Activated naive CD8-positive, alpha-beta T cell (primary cell): Measurements from ENCODE around the gene SH2B2.

ENCODE experiments used
- H3K27ac Mint-ChIP-seq: one replicate; pipeline ENCODE4 v1.8.0; 2021; ENCODE audit warnings: mixed read lengths
- H3K27me3 Mint-ChIP-seq: one replicate; pipeline ENCODE4 v1.8.0; 2021; ENCODE audit warnings: mixed read lengths
- H3K36me3 Mint-ChIP-seq: one replicate; pipeline ENCODE4 v1.8.0; 2021; ENCODE audit warnings: mixed read lengths
- H3K4me1 Mint-ChIP-seq: one replicate; pipeline ENCODE4 v1.8.0; 2021; ENCODE audit warnings: low read depth, mixed read lengths
- H3K4me3 Mint-ChIP-seq: one replicate; pipeline ENCODE4 v1.8.0; 2021; ENCODE audit warnings: mild to moderate bottlenecking, mixed read lengths
- H3K9me3 Mint-ChIP-seq: one replicate; pipeline ENCODE4 v1.8.0; 2021; ENCODE audit warnings: low read depth, mixed read lengths

Gene SH2B2

DNA sequence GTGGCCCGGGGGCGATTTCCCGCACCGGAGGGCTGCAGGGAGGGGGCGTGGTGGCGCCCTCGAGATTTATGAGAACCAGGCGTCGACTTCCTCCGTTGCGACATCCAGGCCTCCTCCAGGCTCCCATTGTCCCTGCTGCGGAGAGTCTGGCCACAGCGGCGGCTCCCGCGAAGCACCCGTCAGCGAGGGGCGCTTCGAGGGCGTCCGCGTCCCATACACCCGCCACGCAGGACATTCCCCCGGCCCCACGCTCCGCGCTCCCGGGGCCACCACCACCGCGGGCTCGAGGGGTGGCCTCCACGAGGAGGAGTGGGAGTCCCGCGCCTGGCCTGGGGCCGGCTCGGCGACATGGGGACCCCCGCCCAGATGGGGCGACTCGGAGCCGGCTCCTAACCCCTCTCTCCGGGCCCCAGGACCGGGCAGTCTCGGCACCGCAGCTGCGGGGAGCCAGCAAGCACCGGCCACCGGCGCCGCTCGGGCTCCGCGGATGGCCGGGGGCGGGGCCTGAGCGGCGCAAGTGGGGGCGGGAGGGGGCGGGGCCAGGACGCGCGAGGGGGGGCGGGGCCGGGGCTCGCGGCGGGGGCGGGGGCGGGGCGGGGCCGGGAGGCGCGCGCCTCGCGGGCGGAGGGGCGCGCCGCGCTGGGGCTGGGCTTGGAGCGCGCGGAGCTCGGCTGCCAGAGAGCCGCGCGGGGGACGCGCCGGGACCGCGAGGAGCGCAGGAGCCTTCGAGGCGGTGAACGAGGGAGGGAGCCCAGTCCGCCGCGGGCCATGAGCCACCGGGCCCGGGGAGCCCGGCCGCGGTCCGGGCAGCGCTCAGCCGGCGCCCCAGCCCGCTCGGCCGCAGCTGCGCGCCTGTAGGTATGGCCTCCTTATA is at the start of gene SH2B2:
SH2B2 (plus strand) TSS at position 632 of the 874 bp plus-strand sequence. CDS start 13,683 bp downstream, outside the sequence.
- Mint-ChIP-seq H3K9me3 (no peaks in the 10 kb centered on the region), H3K4me3 (peak within 1 kb of the TSS; percentile 68), H3K27ac (no peak within 1 kb of the TSS), H3K27me3 (no peaks in the 10 kb centered on the region), H3K36me3 (no peaks in the 10 kb centered on the region), H3K4me1 (peaks cover 29% of the 10 kb centered on the region)

DNA sequence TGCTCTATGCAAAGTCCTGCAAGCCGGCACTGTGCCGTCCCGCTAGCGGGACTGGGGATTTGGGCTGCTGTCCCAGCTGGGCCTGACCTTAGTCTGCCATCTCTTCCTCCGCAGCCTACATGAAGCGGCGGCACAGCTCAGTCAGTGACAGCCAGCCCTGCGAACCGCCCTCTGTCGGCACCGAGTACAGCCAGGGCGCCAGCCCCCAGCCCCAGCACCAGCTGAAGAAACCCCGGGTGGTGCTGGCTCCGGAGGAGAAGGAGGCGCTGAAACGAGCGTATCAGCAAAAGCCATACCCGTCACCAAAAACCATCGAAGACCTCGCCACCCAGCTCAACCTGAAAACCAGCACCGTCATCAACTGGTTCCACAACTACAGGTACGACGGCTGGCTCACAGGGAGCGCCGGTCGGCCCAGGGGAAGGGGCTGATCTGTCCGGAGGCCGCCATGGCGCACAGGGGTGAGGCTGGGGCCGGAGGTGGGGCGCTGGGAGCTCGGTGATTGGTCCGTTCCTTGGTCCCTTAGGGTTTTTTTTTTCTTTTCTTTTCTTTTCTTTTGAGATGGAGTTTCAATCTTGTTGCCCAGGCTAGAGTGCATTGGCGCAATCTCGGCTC is 47.4 kb upstream of the SH2B2 start:
- H3K27ac Mint-ChIP-seq: no peak overlapping the region
- no peaks in the 10 kb centered on the region for H3K27me3 Mint-ChIP-seq
- no peaks in the 10 kb centered on the region for H3K9me3 Mint-ChIP-seq
- no peaks in the 10 kb centered on the region for H3K36me3 Mint-ChIP-seq
- no peak overlapping the region for H3K4me3 Mint-ChIP-seq
- no peaks in the 10 kb centered on the region for H3K4me1 Mint-ChIP-seq

DNA sequence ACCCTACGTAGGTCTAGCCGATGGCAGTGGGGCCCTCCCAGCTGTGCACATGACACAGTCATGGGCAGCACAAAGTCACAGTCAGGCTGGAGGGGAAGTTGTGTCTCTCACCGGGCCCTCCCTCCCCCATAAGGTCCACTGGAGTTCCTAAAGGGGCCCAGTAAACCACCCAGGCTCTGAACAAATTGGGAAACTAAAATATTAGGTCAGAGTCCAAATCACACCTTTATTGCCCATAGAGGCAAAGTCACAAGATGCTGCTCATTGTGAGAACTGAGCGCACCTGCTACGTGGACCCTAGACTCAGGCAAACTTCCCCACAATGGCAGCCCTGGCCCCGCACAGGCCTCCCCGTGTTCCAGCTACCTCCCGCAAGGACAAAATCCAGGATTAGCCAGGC is 45.2 kb upstream of the SH2B2 start:
- Mint-ChIP-seq H3K27me3 (no peaks in the 10 kb centered on the region), H3K36me3 (no peaks in the 10 kb centered on the region), H3K4me3 (no peak overlapping the region), H3K27ac (no peak overlapping the region), H3K9me3 (no peaks in the 10 kb centered on the region), H3K4me1 (no peaks in the 10 kb centered on the region)

DNA sequence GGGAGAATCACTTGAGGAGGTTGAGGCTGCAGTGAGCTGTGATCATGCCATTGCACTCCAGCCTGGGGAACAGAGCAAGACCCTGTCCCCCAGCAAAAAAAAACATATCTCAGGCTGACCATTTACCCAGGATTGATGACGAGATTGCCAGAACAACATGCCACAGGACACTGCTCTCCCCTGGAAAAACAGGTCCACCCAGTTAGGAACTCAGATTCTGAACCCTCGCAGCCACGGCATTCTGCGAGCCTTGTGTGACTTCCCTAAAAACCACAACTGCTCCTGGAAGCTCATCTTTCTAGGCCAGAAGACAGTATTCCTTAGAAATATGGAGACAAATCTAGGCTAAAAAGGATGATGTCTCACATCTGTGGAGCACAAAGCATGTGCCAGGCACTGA is 42.1 kb upstream of the SH2B2 start:
- H3K4me1 Mint-ChIP-seq: no peaks in the 10 kb centered on the region
- no peak overlapping the region for H3K27ac Mint-ChIP-seq
- H3K4me3 Mint-ChIP-seq: no peak overlapping the region
- no peaks in the 10 kb centered on the region for H3K27me3 Mint-ChIP-seq
- no peaks in the 10 kb centered on the region for H3K9me3 Mint-ChIP-seq
- H3K36me3 Mint-ChIP-seq: no peaks in the 10 kb centered on the region

DNA sequence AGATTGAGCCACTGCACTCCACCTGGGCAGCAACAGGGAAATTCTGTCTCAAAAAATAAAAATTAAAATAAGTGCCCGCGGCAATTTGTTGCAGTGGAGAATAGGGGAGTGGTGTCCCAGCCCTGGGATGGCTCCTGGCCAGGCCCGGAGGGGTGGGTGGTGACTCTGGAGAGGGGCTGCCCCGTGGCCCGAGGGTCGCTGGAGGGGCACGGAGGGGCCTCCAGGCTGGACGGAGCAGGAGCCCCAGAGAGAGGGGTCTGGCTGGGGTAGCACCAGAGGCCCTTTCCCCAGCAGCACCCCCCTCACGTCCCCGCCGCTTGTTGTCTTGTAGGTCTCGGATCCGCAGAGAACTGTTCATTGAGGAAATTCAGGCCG is 38.6 kb upstream of the SH2B2 start:
- Mint-ChIP-seq H3K4me1 (no peaks in the 10 kb centered on the region), H3K27me3 (no peaks in the 10 kb centered on the region), H3K9me3 (no peaks in the 10 kb centered on the region), H3K4me3 (no peak overlapping the region), H3K27ac (no peak overlapping the region), H3K36me3 (no peaks in the 10 kb centered on the region)

DNA sequence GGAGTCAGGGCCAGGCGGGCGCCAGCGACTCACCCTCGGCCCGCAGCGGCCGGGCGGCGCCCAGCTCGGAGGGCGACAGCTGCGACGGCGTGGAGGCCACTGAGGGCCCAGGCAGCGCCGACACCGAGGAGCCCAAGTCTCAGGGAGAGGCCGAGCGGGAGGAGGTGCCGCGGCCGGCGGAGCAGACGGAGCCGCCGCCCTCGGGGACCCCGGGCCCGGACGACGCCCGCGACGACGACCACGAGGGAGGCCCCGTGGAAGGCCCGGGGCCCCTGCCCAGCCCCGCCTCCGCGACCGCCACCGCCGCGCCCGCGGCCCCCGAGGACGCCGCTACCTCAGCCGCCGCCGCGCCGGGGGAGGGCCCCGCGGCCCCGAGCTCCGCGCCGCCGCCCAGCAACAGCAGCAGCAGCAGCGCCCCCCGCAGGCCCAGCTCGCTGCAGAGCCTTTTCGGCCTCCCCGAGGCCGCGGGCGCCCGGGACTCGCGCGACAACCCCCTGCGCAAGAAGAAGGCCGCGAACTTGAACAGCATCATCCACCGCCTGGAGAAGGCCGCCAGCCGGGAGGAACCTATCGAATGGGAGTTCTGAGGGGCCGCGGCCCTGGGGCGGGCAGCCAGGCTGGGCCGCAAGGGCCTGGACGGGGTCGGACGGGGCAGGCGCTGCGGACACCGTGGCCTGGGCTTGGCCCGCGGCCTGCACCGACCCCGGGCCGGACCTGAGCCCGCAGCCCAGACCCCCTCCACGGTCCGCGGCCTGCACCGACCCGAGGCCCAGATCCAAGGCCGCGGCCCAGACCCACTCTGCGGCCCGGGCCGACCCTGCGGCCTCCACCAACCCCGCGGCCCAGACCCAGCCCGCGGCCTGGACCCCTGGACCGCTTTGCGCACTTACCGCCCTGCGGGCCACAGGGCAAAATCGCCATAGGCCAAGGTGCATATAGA is 37.9 kb upstream of the SH2B2 start:
- Mint-ChIP-seq H3K4me3 (no peak overlapping the region), H3K4me1 (no peaks in the 10 kb centered on the region), H3K36me3 (no peaks in the 10 kb centered on the region), H3K27ac (no peak overlapping the region), H3K27me3 (no peaks in the 10 kb centered on the region), H3K9me3 (no peaks in the 10 kb centered on the region)

DNA sequence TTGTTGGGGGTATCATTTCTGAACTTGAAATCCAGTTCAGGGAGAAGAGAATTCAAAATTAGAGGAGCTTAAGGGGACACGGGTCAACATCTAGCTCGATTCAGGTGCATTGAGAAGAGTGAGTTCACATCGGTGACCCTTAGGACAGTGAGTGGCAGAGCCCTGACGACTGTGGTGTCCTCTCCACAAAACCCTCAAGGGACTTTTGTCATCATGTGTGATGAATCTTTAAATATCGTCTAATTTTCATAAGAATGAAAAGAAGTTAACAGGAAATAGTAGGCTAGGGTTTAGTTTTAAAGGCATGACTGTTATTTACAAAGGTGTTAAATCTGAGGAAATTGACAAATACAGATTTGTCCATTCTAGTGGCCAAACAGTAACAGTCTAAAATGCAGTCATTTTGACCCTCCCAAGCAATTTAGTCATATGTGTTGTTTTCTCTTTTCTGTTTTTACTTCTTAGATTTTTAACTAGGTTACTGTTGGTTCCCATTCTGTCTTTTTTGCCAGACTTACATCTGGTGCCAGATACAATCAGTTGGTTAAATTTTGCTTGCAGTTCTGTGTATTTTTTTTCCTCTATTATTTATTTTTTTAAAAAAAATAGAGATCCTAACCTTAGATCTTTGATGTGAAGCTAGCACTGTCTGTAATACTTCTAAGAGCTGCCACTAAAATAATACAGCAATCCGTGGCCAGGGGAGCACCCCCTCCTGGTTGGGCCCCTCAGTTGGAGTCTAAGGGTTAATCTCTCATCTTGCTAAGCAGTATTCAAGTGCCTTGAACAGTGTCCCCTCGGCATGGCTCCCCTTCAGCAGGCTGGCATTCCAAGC is 34.9 kb upstream of the SH2B2 start:
- H3K27me3 Mint-ChIP-seq: no peaks in the 10 kb centered on the region
- H3K36me3 Mint-ChIP-seq: no peaks in the 10 kb centered on the region
- no peaks in the 10 kb centered on the region for H3K9me3 Mint-ChIP-seq
- no peak overlapping the region for H3K4me3 Mint-ChIP-seq
- no peaks in the 10 kb centered on the region for H3K4me1 Mint-ChIP-seq
- H3K27ac Mint-ChIP-seq: no peak overlapping the region

DNA sequence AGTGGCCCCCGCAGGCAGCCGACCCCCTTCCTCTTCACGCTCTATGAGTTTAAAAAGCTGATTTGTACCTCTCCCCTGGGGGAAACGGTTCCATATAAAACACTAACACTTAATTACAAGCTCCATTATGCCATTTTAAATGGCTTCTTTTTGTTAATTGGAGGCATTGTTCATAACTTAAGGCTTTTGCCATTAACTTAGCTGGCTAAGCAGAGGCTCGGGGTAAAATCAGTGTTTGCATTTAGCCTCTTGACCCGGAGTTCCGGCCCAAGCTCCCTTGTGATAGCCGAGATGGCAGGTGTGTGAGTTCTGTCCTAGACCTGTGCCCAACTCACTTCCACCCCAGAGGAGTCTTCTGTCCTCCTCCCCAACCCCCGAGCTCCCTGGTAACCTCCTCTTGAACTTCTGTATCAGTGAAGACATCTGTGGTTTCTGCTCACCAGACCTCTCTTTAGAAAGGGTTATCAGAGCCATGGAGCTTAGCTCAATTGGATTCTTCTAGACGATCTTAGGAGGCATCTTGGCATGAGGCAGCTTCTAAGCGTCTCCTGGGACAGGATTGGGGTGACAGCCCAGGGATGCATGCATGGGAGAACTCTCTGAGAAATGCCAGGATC is 34.2 kb upstream of the SH2B2 start:
- H3K9me3 Mint-ChIP-seq: no peaks in the 10 kb centered on the region
- H3K36me3 Mint-ChIP-seq: no peaks in the 10 kb centered on the region
- no peak overlapping the region for H3K27ac Mint-ChIP-seq
- no peak overlapping the region for H3K4me3 Mint-ChIP-seq
- H3K4me1 Mint-ChIP-seq: no peaks in the 10 kb centered on the region
- H3K27me3 Mint-ChIP-seq: no peaks in the 10 kb centered on the region

DNA sequence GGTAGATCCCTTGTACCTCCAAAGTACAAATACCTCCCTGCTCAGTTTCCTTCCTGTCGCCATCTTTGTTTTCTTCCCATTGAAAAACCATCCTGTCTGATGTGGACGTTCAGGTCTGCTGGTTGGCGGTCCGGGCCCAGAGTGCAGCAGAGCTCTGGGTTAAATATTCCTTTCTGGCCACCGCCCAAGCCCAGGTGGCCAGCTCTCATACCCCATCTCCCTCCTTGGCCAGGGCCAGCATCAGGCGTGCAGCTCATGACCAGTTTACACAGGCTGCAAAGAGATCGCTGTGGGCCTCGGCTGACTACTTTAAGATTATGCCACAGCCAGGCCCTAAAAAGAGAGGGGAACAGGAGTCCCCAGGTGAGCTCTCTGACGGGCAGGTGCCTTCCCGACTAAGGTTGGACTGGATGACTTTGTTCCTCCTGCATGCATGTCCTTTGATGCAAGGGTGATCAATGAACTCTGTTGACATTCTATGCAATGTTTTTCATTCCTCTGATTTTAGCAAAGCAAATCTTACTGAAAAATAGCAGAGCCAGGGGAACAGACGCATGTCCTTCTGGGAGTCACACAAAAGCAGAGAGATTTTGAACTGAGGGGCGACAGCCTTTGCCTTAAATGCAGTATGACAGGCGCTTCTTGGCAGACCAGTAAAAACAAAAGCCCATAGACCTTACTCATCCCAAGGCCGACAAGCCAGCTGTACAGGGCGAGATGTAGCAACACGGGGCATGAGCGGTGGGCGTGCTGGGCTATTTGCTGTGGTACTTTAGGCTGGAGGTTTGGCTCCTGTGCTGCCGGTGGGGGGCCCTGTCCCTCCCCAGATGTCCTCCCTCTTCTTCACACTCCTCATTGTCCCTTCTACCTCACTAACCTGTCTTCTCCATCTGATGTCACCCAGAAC is 33.3 kb upstream of the SH2B2 start:
- Mint-ChIP-seq H3K36me3 (no peaks in the 10 kb centered on the region), H3K4me3 (no peak overlapping the region), H3K27me3 (no peaks in the 10 kb centered on the region), H3K27ac (no peak overlapping the region), H3K9me3 (no peaks in the 10 kb centered on the region), H3K4me1 (no peaks in the 10 kb centered on the region)

DNA sequence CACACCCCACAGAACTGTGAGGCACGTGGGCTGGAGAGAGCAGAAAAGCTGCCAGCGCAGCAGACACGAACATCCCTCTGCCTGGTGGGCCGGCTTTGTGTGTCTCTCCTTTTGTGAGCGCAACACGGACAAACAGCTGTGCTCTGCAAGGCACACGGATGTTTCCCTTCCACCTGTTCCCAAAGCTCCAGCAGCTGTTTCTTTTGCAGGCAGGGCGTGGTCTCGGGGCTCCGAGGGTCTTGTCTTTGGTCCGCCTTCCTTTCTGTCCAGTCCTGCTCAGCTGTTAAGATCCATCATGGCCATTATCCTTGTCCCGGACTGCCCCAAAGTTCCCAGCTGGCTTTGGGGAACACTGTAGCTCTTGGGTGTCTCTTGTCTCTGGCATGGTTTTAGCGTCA is 32.7 kb upstream of the SH2B2 start:
- no peaks in the 10 kb centered on the region for H3K27me3 Mint-ChIP-seq
- no peaks in the 10 kb centered on the region for H3K36me3 Mint-ChIP-seq
- H3K27ac Mint-ChIP-seq: no peak overlapping the region
- no peak overlapping the region for H3K4me3 Mint-ChIP-seq
- no peaks in the 10 kb centered on the region for H3K9me3 Mint-ChIP-seq
- H3K4me1 Mint-ChIP-seq: no peaks in the 10 kb centered on the region

DNA sequence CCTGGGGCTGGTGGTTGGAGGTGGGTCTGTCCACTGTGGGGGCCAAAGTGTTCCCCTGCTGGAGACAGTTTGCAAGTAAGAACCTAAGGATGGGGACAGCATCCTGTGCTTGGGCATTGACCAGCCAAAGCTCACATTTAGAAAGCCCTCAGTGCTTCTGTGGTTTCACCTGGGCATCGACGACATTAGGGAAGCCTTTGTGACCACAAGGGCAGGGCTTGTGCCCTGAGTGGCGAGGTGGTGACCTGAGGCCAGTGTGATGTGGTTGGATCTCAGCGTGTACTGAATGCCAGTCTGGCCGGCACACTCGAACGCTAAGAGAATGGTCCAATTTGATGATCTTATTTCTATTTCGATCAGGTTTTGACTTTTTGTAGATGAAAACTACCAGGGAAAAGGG is 32.1 kb upstream of the SH2B2 start:
- H3K4me3 Mint-ChIP-seq: no peak overlapping the region
- H3K4me1 Mint-ChIP-seq: no peaks in the 10 kb centered on the region
- H3K27ac Mint-ChIP-seq: no peak overlapping the region
- H3K27me3 Mint-ChIP-seq: no peaks in the 10 kb centered on the region
- H3K36me3 Mint-ChIP-seq: no peaks in the 10 kb centered on the region
- no peaks in the 10 kb centered on the region for H3K9me3 Mint-ChIP-seq

DNA sequence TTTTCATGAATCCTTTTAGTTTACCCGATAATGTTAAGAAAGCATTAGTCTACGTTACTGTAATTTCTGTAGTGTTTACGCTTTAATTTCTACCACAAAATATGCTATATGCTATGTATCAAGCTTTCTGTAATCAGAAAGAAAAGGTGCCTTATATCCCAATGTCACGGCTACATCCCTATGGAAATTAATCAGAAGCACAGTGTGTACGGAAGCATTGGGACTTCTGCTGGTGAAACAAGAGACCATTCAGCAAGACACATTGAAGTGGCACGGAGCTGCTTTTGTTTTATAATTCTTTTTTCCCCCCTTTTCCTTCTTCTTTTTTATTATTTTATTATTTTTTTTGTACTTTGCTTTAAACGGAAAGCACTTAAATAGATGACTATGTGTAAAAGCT is 31.2 kb upstream of the SH2B2 start:
- Mint-ChIP-seq H3K9me3 (no peaks in the 10 kb centered on the region), H3K27me3 (no peaks in the 10 kb centered on the region), H3K27ac (no peak overlapping the region), H3K4me1 (no peaks in the 10 kb centered on the region), H3K36me3 (no peaks in the 10 kb centered on the region), H3K4me3 (no peak overlapping the region)

DNA sequence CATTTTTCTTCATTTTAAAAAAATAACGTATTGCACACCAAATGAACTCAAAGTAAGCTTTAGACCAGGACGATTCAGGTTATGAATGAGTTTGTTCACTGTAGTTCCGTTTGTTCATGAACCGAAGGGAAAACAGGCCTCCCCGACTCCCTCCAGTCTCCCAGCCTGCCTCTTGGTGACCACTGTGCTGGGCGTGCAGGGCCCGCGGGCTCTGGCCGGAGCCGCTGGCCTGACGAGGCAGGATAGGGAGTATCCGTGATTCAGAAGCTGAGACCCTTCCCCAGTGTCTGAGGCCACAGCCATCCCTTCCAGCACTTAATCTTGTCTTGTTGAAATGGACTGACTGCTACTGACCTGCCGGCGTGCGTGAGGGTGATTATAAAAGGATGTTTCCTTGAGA is 30.8 kb upstream of the SH2B2 start:
- H3K27me3 Mint-ChIP-seq: no peaks in the 10 kb centered on the region

More for the DNA sequence above, 30.8 kb upstream of the SH2B2 start:
- Mint-ChIP-seq H3K36me3 (no peaks in the 10 kb centered on the region), H3K4me3 (no peak overlapping the region), H3K4me1 (no peaks in the 10 kb centered on the region), H3K27ac (no peak overlapping the region), H3K9me3 (no peaks in the 10 kb centered on the region)
